Measurements from ENCODE around the gene SYT6.

GRCh38 chr1:114103992-114104391 lies 49.7 kb downstream of the SYT6 start:
- no peak for TF ChIP-seq CTCF (conservative IDR thresholded peaks at IDR 0.05; ENCODE audit: low read depth, low read length)
- no peak for TF ChIP-seq EZH2 (IDR thresholded peaks at IDR 0.05; ENCODE audit: borderline replicate concordance, low read depth, low read length, poor library complexity, severe bottlenecking)
